ENCODE results near the gene ABHD18.
"Not testable (repeated sequence)": the region's sequence is repeated elsewhere in the genome, so short reads cannot be mapped to it uniquely, and the experiment has no call there.

GRCh38 chr4:127996521-127996920 lies 31.3 kb downstream of the ABHD18 start:
- not testable (repeated sequence) for TF ChIP-seq CTCF (IDR thresholded peaks at IDR 0.05 in 4 of 5, conservative IDR thresholded peaks at IDR 0.05 in 1 of 5); POLR2A (IDR thresholded peaks at IDR 0.05)
